Vagina (tissue), 2 donors: ENCODE data around the gene WWOX. TPM values are rescaled to one million over a fixed set of nuclear protein-coding genes. Genes with fewer than 3 reads are reported as not detected.

ENCODE experiments used
- DNase-seq, 2 donors: peaks; one replicate each; pipeline ENCODE4 v3.0.0-alpha.2; 2017; ENCODE audit errors: extremely low spot score in 2 of 2
- H3K27ac ChIP-seq: fragments of 200-600 bp; sonication (generic); one replicate; pipeline ENCODE4 v1.5.1; 2019
- H3K27me3 ChIP-seq: fragments of 200-600 bp; sonication (generic); one replicate; pipeline ENCODE4 v1.5.1; 2019
- H3K36me3 ChIP-seq, 2 donors: fragments of 200-600 bp; sonication (generic); one replicate each; pipeline ENCODE4 v1.5.1; 2017 to 2019
- H3K4me1 ChIP-seq: fragments of 200-600 bp; sonication (generic); one replicate; pipeline ENCODE4 v1.5.1; 2019
- H3K4me3 ChIP-seq, 2 donors: fragments of 200-600 bp; sonication (generic); 1 replicate in 1 of 2; 2 replicates in 1 of 2; pipeline ENCODE4 v1.5.1; 2016 to 2019
- H3K9me3 ChIP-seq: fragments of 200-600 bp; sonication (generic); one replicate; pipeline ENCODE4 v1.5.1; 2019
- CTCF ChIP-seq, 3 experiments: fragments of 450-650 bp in 2 of 3; fragments of 200-600 bp in 1 of 3; sonication (generic) in 1 of 3; IDR thresholded peaks; one replicate each; pipeline ENCODE4 v1.5.1; 2017 to 2019; ENCODE audit warnings: antibody characterized with exemption in 3 of 3, mild to moderate bottlenecking in 2 of 3, moderate library complexity in 2 of 3
- POLR2A ChIP-seq, 2 donors: fragments of 450-650 bp; IDR thresholded peaks; one replicate each; pipeline ENCODE4 v1.6.1; 2017; ENCODE audit warnings: antibody characterized with exemption in 2 of 2, mild to moderate bottlenecking in 2 of 2, moderate library complexity in 2 of 2
- POLR2AphosphoS5 ChIP-seq, 2 donors: sonication (generic); formaldehyde crosslinking; IDR thresholded peaks; one replicate each; pipeline ENCODE4 v1.9.0; 2017; ENCODE audit warnings: antibody characterized with exemption in 2 of 2, mild to moderate bottlenecking in 2 of 2, low read depth in 1 of 2; ENCODE audit not compliant: insufficient read depth in 1 of 2
- intact Hi-C: fragments of 100-400 bp; cut with DNase I; formaldehyde crosslinking; loops from one replicate; pipeline ENCODE4 v1.15.1; 2023
- total RNA-seq: library from RNA; depleted of rRNA; stranded (reverse); fragments of >200 nt; gene quantifications from one replicate; pipeline ENCODE4 v1.2.3, GENCODE V29; 2016

The WWOX gene
- total RNA-seq, 1 donor from 2014 or later = 33.1 TPM

- no peak overlapping the region for H3K27ac ChIP-seq
- H3K9me3 ChIP-seq = no peaks in the 10 kb centered on the region
- TF ChIP-seq CTCF (IDR thresholded peaks at IDR 0.05) (no peak), POLR2A (IDR thresholded peaks at IDR 0.05) (no peak), POLR2AphosphoS5 (IDR thresholded peaks at IDR 0.05; ENCODE audit: insufficient read depth in 1 of 2, low read depth in 1 of 2) (no peak)
- peaks cover 12% of the 10 kb centered on the region for H3K4me1 ChIP-seq
- DNase-seq = no peak
- no peaks in the 10 kb centered on the region for H3K36me3 ChIP-seq
- intact Hi-C loops = no loop called here
- H3K27me3 ChIP-seq = no peaks in the 10 kb centered on the region
- H3K4me3 ChIP-seq = no peak overlapping the region
These were observed 650.4 kb downstream of the WWOX start for GRCh38 chr16:78749745-78750268.

- DNase-seq = no peak
- no peak for TF ChIP-seq POLR2A (IDR thresholded peaks at IDR 0.05)
- H3K9me3 ChIP-seq = no peaks in the 10 kb centered on the region
- H3K4me1 ChIP-seq = peaks cover 7% of the 10 kb centered on the region
- H3K36me3 ChIP-seq = no peaks in the 10 kb centered on the region
- intact Hi-C loops = no loop called here
- H3K27ac ChIP-seq = no peak overlapping the region
- H3K27me3 ChIP-seq = no peaks in the 10 kb centered on the region
- no peak overlapping the region for H3K4me3 ChIP-seq
These were observed 651.2 kb downstream of the WWOX start for GRCh38 chr16:78750611-78751010.

- Histone ChIP-seq H3K27ac (no peak overlapping the region), H3K36me3 (no peaks in the 10 kb centered on the region), H3K27me3 (no peaks in the 10 kb centered on the region), H3K4me1 (no peaks in the 10 kb centered on the region), H3K4me3 (no peak overlapping the region), H3K9me3 (no peaks in the 10 kb centered on the region)
- TF ChIP-seq CTCF (IDR thresholded peaks at IDR 0.05) (no peak), POLR2AphosphoS5 (IDR thresholded peaks at IDR 0.05; ENCODE audit: insufficient read depth in 1 of 2, low read depth in 1 of 2) (no peak), POLR2A (IDR thresholded peaks at IDR 0.05) (no peak)
- DNase-seq = no peak
- intact Hi-C loops = no loop called here
These were observed 652.1 kb downstream of the WWOX start for GRCh38 chr16:78751601-78752000.

GRCh38 chr16:78754713-78755112 is 655.3 kb downstream of the WWOX start:
- no peak overlapping the region for H3K27ac ChIP-seq
- H3K36me3 ChIP-seq = no peaks in the 10 kb centered on the region
- DNase-seq = no peak
- TF ChIP-seq CTCF (IDR thresholded peaks at IDR 0.05) = no peak
- TF ChIP-seq POLR2AphosphoS5 (IDR thresholded peaks at IDR 0.05; ENCODE audit: insufficient read depth in 1 of 2, low read depth in 1 of 2) = no peak
- TF ChIP-seq POLR2A (IDR thresholded peaks at IDR 0.05) = no peak
- H3K9me3 ChIP-seq = no peaks in the 10 kb centered on the region
- intact Hi-C loops = no loop called here
- no peaks in the 10 kb centered on the region for H3K27me3 ChIP-seq
- H3K4me3 ChIP-seq = no peak overlapping the region
- no peaks in the 10 kb centered on the region for H3K4me1 ChIP-seq

GRCh38 chr16:78755751-78756661 is 656.6 kb downstream of the WWOX start:
- intact Hi-C loops = no loop called here
- H3K27me3 ChIP-seq = no peaks in the 10 kb centered on the region
- no peaks in the 10 kb centered on the region for H3K36me3 ChIP-seq
- no peak for DNase-seq
- no peaks in the 10 kb centered on the region for H3K4me1 ChIP-seq
- no peak overlapping the region for H3K27ac ChIP-seq
- H3K9me3 ChIP-seq = no peaks in the 10 kb centered on the region
- no peak overlapping the region for H3K4me3 ChIP-seq
- TF ChIP-seq POLR2A (IDR thresholded peaks at IDR 0.05) = no peak

GRCh38 chr16:78759596-78759995 is 660.1 kb downstream of the WWOX start:
- Histone ChIP-seq H3K27me3 (no peaks in the 10 kb centered on the region), H3K4me3 (no peak overlapping the region), H3K4me1 (no peaks in the 10 kb centered on the region), H3K9me3 (no peaks in the 10 kb centered on the region), H3K36me3 (no peaks in the 10 kb centered on the region), H3K27ac (no peak overlapping the region)
- TF ChIP-seq POLR2A (IDR thresholded peaks at IDR 0.05) (no peak), POLR2AphosphoS5 (IDR thresholded peaks at IDR 0.05; ENCODE audit: insufficient read depth in 1 of 2, low read depth in 1 of 2) (no peak), CTCF (IDR thresholded peaks at IDR 0.05) (no peak)
- intact Hi-C loops = no loop called here
- no peak for DNase-seq
